MCF 10A (cell line): ENCODE results near the gene LRMDA. TPM values are rescaled to one million over a fixed set of nuclear protein-coding genes. Genes with fewer than 3 reads are reported as not detected.

ENCODE experiments used
- BruUV-seq: library from RNA; stranded (reverse); fragments of 400-500 nt; replicated peaks from 2 replicates; lab custom pipeline; 2021; lab: Mats Ljungman, UMichigan
- CTCF ChIA-PET: fragments of 300-600 bp; sonication (Branson Sonifier 250); formaldehyde crosslinking; extraction: SDS; loops from one replicate; lab custom pipeline; 2021; ENCODE audit warnings: antibody characterized with exemption, inconsistent platforms; lab: Yijun Ruan, JAX
- POLR2A ChIA-PET: fragments of 300-600, 350-650 bp; sonication (Branson Sonifier 250); formaldehyde crosslinking; extraction: SDS; loops from one replicate; lab custom pipeline; 2020; ENCODE audit warnings: antibody characterized with exemption, inconsistent platforms; lab: Yijun Ruan, JAX
- DNase-seq: peaks from one replicate; pipeline ENCODE4 v3.0.0-alpha.2; 2018; ENCODE audit not compliant: unreplicated experiment
- H3K27ac Mint-ChIP-seq: one replicate; pipeline ENCODE4 v1.8.0; 2022; ENCODE audit warnings: mild to moderate bottlenecking, low read depth, mixed read lengths; ENCODE audit not compliant: unreplicated experiment
- H3K27me3 Mint-ChIP-seq: one replicate; pipeline ENCODE4 v1.8.0; 2022; ENCODE audit warnings: mixed read lengths; ENCODE audit not compliant: insufficient read depth, unreplicated experiment
- H3K36me3 Mint-ChIP-seq: one replicate; pipeline ENCODE4 v1.8.0; 2022; ENCODE audit warnings: mild to moderate bottlenecking, moderate library complexity, mixed read lengths; ENCODE audit not compliant: insufficient read depth, unreplicated experiment
- H3K4me1 Mint-ChIP-seq: one replicate; pipeline ENCODE4 v1.8.0; 2022; ENCODE audit warnings: mixed read lengths; ENCODE audit not compliant: insufficient read depth, unreplicated experiment
- H3K4me3 Mint-ChIP-seq: one replicate; pipeline ENCODE4 v1.8.0; 2022; ENCODE audit warnings: mild to moderate bottlenecking, moderate library complexity, mixed read lengths; ENCODE audit not compliant: unreplicated experiment
- H3K9me3 Mint-ChIP-seq: one replicate; pipeline ENCODE4 v1.8.0; 2022; ENCODE audit warnings: mixed read lengths; ENCODE audit not compliant: unreplicated experiment
- intact Hi-C: fragments of 100-400 bp; cut with micrococcal nuclease; formaldehyde crosslinking; loops from 2 replicates; pipeline ENCODE4 v1.14.1; 2022
- total RNA-seq: library from RNA; stranded (reverse); gene quantifications from 2 replicates; pipeline ENCODE4 v1.2.3, GENCODE V29; 2022
- TF ChIP-seq, protein P1 (sequence below): fragments of 200-600 bp; IDR thresholded peaks from one replicate; pipeline ENCODE4 v1.8.0; 2022; ENCODE audit warnings: antibody characterized with exemption, mild to moderate bottlenecking; ENCODE audit not compliant: unreplicated experiment

LRMDA gene
- total RNA-seq, 1 experiment from 2014 or later = not detected

DNA sequence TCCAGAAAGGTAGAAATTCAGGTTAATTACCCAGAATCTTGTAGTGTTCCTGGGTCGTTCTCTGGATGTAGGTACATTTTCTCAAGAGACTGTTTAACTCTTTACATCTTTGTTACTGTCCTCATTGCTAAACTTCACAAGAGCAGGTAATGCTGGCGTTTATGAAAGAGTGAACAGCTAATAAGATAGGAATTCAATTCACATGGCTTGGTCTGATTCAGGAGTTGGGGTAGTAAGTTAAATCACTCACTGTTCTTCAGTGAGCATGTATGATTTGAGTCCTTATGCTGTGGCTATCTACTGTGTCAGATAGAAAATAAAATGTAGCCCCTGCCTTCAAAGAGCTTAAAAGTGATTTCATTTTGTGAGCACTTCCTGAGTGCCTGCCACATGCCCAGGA, 480.0 kb downstream of the LRMDA start:
- Mint-ChIP-seq H3K27ac (no peak overlapping the region), H3K27me3 (no peaks in the 10 kb centered on the region), H3K4me3 (no peak overlapping the region), H3K36me3 (no peaks in the 10 kb centered on the region), H3K9me3 (no peaks in the 10 kb centered on the region), H3K4me1 (peaks cover 4% of the 10 kb centered on the region)
- intact Hi-C loops = loop anchor here (2.0 kb wide), 1 partner anchor 125 kb away; no protein-coding TSS in a partner anchor
- POLR2A ChIA-PET = interaction anchor here (1.0 kb wide), 1 partner anchor 510 kb away, joined by 3 read pairs; the partner anchor contains the start of gene ZNF503
- TF ChIP-seq, protein P1, sequence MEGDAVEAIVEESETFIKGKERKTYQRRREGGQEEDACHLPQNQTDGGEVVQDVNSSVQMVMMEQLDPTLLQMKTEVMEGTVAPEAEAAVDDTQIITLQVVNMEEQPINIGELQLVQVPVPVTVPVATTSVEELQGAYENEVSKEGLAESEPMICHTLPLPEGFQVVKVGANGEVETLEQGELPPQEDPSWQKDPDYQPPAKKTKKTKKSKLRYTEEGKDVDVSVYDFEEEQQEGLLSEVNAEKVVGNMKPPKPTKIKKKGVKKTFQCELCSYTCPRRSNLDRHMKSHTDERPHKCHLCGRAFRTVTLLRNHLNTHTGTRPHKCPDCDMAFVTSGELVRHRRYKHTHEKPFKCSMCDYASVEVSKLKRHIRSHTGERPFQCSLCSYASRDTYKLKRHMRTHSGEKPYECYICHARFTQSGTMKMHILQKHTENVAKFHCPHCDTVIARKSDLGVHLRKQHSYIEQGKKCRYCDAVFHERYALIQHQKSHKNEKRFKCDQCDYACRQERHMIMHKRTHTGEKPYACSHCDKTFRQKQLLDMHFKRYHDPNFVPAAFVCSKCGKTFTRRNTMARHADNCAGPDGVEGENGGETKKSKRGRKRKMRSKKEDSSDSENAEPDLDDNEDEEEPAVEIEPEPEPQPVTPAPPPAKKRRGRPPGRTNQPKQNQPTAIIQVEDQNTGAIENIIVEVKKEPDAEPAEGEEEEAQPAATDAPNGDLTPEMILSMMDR = no peak
- DNase-seq = no peak
- CTCF ChIA-PET = interaction anchor here (0.6 to 8.0 kb wide), 7 partner anchors 10 to 675 kb away, joined by 3 to 41 read pairs (median 4); partner anchors contain the start of gene ZNF503
- no TSS peak for BruUV-seq

DNA sequence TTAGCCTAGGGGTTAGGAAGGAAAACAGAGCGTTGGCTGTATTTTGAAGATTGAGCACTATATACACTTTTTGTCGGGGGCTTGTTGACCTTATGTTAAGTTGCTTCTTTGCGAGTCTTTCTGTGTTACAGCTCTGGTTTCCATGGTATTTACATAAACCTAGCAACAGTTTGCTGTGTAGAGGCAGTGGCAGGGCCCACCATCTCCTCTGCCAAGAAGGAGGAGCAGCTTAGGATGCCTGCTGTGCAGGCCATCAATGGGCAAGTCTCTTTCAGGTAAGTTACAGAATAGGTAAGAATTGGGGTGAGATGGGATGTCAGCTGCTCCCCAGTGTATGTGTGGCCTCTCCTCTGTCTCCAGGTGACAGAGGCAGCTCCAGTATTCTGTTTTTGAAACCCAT, 485.5 kb downstream of the LRMDA start:
- H3K27ac Mint-ChIP-seq = no peak overlapping the region
- CTCF ChIA-PET = interaction anchor here (0.5 to 1.5 kb wide), 5 partner anchors 8 to 1193 kb away, joined by 3 to 6 read pairs (median 3); no protein-coding TSS in a partner anchor
- intact Hi-C loops = no loop called here
- H3K36me3 Mint-ChIP-seq = no peaks in the 10 kb centered on the region
- POLR2A ChIA-PET = interaction anchor here (0.7 to 1.4 kb wide), 2 partner anchors 10 to 1710 kb away, joined by 3 read pairs; no protein-coding TSS in a partner anchor
- TF ChIP-seq, protein P1 = no peak
- H3K9me3 Mint-ChIP-seq = no peaks in the 10 kb centered on the region
- no peaks in the 10 kb centered on the region for H3K4me1 Mint-ChIP-seq
- no peak overlapping the region for H3K4me3 Mint-ChIP-seq
- no peaks in the 10 kb centered on the region for H3K27me3 Mint-ChIP-seq
- BruUV-seq = no TSS peak
- no peak for DNase-seq

DNA sequence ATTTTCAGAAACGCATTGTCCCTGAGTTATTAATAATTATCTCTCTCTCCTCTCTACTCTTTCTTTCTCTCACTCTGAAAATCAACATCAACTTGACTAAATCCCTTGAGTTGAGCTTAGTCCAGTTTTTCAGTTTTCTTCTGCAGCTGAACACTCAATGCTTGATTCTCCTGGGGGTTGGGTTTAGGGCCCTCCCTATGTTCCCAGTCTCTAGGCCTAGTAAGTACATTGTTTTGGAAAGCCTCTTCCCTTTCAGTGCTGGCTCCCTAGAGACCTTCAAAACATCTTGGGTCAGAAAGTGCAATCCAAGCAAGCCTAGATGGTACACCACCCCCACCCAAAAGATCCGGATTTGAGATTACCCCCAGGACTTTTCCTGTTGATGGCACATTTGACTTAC, 488.5 kb downstream of the LRMDA start:
- intact Hi-C loops = no loop called here
- H3K4me1 Mint-ChIP-seq = no peaks in the 10 kb centered on the region
- BruUV-seq = no TSS peak
- peaks cover 12% of the 10 kb centered on the region for H3K27me3 Mint-ChIP-seq
- DNase-seq = no peak
- no peaks in the 10 kb centered on the region for H3K9me3 Mint-ChIP-seq
- H3K36me3 Mint-ChIP-seq = no peaks in the 10 kb centered on the region
- H3K4me3 Mint-ChIP-seq = no peak overlapping the region
- ChIA-PET POLR2A (interaction anchor here (0.6 kb wide), 1 partner anchor 50 kb away, joined by 3 read pairs; no protein-coding TSS in a partner anchor), CTCF (interaction anchor here (0.6 to 0.8 kb wide), 2 partner anchors 9 to 378 kb away, joined by 3 to 4 read pairs; no protein-coding TSS in a partner anchor)
- TF ChIP-seq, protein P1 = no peak
- H3K27ac Mint-ChIP-seq = no peak overlapping the region

DNA sequence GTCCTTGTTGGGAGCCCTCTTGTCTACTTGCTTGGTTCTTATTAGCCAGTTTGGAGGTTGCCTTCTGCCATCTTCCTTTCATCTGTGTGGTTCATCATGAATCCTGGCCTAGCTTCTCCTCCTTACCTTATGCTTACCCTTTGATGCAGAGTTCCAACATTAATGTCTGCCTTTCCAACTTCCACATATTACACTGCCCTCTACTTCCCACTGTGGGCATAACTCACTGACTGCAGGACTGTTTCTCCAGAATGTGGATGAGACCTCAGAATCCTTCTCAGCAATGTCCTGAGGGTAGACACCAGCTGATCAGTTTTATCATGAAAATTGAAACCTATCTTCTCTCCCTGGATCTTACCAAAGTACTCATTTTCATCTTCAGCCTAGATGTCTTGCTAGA, 491.0 kb downstream of the LRMDA start:
- H3K36me3 Mint-ChIP-seq = no peaks in the 10 kb centered on the region
- POLR2A ChIA-PET = no interaction called here
- CTCF ChIA-PET = interaction anchor here (0.6 to 1.7 kb wide), 4 partner anchors 10 to 1293 kb away, joined by 3 to 7 read pairs (median 4); no protein-coding TSS in a partner anchor
- H3K27ac Mint-ChIP-seq = no peak overlapping the region
- TF ChIP-seq, protein P1 = no peak
- H3K27me3 Mint-ChIP-seq = peaks cover 12% of the 10 kb centered on the region
- no peaks in the 10 kb centered on the region for H3K4me1 Mint-ChIP-seq
- peak; percentile 9 for DNase-seq
- no TSS peak for BruUV-seq
- intact Hi-C loops = loop anchor here (1.0 kb wide), 1 partner anchor 522 kb away; no protein-coding TSS in a partner anchor
- no peaks in the 10 kb centered on the region for H3K9me3 Mint-ChIP-seq
- no peak overlapping the region for H3K4me3 Mint-ChIP-seq
